Peyer's patch (tissue), 4 donors: Measurements from ENCODE around the gene KLRC4.

ENCODE experiments used
- POLR2A ChIP-seq, 2 donors: fragments of 450-650 bp; IDR thresholded peaks; one replicate each; pipeline ENCODE4 v1.5.1; 2017; ENCODE audit warnings: antibody characterized with exemption in 2 of 2, mild to moderate bottlenecking in 2 of 2, moderate library complexity in 2 of 2
- TF ChIP-seq, protein P1 (sequence below), 6 experiments: fragments of 450-650 bp in 4 of 6; fragments of 200-600 bp in 2 of 6; sonication (generic) in 1 of 6; IDR thresholded peaks; one replicate each; pipeline ENCODE4 v1.5.1; 2017 to 2019; ENCODE audit warnings: antibody characterized with exemption in 6 of 6, mild to moderate bottlenecking in 3 of 6, moderate library complexity in 1 of 6

DNA sequence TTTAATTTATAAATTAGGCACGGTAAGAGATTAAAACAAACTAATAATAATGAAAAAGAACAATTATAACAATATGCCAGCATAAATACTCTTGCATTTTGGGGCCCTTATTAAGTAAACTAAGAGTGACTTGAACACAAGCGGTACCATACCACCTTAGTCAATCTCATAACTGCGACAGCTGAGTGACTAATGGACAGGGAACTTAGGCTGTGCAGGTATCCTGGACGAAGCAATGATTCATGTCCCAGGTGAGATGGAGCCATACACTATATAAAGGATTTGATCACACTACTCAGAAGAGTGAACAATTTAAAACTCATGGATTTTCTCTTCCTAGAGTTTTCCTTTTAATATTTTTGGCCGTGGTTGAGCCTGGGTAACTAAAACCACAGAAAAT is 4.3 kb downstream of the KLRC4 start:
- TF ChIP-seq, protein P1, sequence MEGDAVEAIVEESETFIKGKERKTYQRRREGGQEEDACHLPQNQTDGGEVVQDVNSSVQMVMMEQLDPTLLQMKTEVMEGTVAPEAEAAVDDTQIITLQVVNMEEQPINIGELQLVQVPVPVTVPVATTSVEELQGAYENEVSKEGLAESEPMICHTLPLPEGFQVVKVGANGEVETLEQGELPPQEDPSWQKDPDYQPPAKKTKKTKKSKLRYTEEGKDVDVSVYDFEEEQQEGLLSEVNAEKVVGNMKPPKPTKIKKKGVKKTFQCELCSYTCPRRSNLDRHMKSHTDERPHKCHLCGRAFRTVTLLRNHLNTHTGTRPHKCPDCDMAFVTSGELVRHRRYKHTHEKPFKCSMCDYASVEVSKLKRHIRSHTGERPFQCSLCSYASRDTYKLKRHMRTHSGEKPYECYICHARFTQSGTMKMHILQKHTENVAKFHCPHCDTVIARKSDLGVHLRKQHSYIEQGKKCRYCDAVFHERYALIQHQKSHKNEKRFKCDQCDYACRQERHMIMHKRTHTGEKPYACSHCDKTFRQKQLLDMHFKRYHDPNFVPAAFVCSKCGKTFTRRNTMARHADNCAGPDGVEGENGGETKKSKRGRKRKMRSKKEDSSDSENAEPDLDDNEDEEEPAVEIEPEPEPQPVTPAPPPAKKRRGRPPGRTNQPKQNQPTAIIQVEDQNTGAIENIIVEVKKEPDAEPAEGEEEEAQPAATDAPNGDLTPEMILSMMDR (IDR thresholded peaks at IDR 0.05), result no peak
- TF ChIP-seq POLR2A (IDR thresholded peaks at IDR 0.05), result no peak
